NCI-H524 (cell line): Measurements from ENCODE around the gene MYO1D.

Source experiments
- DNase-seq, 2 experiments: peaks; one replicate each; lab custom pipeline; 2025; lab: John Stamatoyannopoulos, UW

MYO1D gene

DNA sequence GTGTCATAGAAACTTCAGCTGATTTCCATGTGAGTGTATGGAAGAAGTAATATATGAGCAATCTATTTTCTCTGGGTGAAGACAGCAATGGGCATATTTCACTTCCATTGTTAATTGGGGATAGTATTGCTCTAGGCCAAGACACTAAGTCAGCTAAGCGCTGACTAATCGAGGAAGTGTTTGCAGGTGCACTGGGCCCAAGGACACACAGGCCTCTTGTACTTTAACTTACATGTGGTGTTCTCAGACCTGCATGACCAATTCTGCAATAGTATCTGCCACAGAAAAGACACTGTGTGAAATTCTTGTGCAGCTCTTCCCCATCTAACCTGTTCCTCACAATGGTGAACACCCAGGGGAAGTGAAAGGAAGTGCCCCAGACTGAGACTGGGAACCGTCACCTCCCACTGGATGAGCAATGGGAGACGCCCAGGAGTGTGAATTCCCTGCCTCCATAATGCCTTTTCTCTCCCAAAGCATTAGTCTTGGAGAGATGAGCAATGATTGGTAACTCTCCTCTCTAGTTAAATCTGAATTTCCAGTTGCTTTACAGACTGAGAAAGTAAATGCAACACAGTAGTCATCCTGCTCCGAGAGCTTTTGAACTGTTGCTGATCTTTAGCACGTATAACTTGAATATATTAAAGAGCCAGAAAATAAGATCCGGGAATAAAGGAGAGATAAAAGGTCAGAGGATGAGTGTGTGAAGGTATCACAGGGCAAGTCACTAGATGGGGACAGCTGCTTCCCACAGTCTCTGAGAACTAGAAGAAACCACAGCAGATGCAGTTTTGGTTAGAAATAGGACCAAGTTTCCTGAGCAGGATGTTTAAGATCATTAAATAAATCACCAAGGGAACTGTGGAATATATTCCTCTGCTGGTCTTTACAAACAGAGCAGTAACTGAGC, 307.5 kb downstream of the MYO1D start:
- DNase-seq: no peak

DNA sequence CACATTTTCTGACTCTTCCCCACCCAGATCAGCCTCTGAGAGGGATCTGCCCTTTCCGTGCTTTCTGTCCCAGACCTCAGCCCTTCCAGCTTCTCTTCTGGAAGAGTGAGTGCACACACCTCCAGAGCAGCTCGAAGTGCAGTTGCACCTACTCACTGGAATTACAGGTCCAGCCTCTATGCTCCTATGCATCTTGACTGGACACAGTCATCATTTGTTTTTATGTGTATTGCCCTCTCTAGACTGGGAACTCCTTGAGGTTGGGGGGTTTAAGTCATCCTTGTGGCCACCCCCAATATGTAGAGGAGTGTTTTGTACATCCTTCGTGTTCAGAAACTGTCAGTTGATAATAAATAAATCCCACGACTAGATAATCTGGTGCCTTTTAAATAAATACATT, 308.2 kb downstream of the MYO1D start:
- no peak for DNase-seq

DNA sequence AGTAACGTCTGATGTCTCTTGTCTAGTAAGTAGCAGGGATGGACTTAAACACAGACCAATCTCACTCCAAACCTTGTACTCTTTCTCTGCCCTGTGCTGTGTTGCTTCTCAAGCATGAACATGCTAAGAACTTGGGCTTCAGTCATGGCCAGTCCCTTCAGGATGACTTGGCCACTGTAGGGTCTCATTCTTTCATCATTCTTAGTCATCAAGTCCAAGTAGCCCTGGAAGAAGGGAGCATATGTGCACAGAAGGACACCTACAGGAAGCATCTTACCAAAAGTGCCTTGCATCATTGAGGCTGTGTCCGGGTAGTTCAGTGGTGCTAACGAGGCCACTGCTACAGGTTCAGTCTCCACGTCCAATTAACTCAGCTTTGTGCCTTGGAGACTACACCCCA, 309.4 kb downstream of the MYO1D start:
- DNase-seq: no peak

DNA sequence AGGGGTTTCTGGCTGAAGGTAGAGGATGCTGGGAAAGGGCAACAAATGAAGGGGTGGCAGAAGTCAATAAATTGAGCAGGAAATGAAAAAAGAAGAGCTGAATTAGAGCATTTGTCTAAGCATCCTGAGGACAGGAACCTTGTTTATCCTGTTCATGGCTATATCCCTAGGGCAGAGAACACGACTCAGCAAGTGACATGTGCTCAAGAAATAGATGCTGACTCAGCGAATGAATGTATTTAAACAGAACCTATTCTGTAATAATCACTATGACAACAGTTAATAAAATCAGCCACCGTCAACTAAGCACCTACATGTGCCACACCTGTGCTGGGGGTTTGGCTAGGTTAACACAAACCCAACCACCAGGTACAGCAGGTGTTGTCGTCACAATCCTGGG, 309.8 kb downstream of the MYO1D start:
- DNase-seq: no peak

DNA sequence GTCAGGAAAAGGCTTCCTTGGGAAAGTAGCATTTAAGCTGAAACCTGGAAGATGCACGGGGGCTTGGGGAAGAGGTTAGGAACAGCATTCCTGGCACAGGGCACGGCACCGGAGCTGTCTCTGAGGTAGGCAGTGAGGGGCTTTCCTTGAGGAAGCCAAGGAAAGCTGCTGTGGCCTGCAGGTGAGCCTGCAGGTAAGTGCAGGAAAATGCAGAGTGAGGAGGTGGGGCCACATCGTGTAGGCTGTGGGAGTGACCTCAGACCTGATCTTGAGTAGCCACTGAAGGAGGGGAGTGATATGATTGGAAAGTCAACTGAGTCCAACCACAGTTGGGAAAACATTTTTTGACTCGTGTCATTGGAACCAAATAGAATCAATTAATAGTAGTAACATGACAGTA, 310.6 kb downstream of the MYO1D start:
- DNase-seq: no peak

DNA sequence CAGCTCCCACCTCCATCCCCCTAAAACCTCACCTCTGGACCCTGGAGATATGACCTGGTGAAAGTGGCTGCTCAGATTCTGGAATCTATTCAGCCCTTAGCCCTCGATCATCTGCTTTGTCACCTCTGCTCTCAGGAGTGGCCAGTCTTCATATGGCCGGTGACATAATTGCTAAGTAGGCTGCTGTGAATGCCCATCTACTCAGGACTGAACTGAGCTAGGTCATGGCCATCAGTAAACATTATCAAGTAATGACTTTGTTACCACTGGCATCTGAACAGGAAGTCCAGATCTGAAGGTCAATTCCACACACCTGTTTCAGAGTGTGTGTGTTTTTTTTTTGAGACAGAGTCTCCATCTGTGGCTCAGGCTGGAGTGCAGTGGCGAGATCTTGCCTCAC, 311.5 kb downstream of the MYO1D start:
- no peak for DNase-seq

DNA sequence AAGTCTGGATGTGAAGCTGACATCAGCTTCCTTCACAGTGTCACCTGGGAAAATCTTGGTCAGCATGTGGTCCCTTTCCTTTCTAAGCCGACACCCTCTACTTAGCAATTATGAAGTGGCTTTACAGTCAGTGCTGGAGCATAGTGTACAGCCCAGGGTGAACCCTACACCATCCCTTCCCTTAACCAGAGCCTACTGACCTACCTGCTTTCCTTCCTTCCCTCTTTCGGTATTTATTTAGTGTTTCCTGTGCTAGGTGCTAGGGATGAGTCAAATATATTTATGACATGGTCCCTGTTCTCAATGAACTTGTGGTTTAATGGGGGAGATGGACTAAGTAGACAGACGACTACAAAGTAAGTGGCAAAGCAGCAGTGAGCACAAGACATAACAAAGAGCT, 312.6 kb downstream of the MYO1D start:
- DNase-seq: no peak

DNA sequence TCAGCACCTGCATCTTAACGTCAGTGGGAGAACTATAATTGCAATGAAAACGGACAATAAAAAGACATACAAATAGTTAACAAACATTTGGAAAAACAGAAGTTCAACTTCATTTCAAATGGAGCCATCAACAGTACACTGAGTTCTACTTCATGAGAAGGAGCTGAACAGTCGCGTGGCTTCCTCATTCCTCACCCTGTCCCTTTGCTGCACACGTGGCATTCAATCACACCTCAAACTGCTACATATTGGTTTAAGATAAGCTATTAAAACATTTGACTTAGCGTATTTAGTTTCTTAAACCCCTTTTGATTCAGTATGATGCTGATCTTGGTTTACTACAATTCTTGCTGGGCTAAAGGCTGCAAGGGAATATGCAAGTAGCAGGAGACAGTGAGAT, 313.3 kb downstream of the MYO1D start:
- no peak for DNase-seq

DNA sequence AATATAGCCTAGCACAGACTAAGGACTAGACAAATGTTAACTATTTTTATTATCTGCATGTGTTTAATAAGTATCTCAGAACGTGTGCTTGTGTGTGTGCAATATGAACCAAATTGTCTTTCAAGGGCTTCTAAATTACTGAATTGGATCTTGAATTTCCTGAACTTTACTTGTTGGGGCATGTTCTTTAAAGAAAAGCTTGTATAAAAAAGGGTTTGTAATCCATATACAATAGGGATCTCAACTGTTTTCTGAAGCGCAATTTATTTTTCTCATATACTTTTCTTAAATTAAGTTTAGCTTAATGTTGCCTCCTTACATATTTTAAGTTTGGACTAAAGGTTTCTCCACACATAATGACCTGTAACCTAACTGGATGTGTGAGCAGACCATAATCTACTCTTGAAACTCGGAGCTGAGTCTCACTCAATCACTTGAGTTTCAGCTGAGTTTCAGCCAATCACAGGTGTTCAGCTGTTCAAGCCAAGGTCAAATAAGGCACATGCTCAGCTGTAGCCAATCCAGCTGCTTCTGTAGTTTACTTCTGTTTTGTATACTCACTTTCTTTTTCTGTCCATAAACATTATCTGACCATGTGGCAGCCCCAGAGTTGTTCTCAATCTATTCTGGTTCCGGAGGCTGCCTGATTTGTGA, 317.8 kb downstream of the MYO1D start:
- peak in 1 of 2 experiments; percentile 25 for DNase-seq

DNA sequence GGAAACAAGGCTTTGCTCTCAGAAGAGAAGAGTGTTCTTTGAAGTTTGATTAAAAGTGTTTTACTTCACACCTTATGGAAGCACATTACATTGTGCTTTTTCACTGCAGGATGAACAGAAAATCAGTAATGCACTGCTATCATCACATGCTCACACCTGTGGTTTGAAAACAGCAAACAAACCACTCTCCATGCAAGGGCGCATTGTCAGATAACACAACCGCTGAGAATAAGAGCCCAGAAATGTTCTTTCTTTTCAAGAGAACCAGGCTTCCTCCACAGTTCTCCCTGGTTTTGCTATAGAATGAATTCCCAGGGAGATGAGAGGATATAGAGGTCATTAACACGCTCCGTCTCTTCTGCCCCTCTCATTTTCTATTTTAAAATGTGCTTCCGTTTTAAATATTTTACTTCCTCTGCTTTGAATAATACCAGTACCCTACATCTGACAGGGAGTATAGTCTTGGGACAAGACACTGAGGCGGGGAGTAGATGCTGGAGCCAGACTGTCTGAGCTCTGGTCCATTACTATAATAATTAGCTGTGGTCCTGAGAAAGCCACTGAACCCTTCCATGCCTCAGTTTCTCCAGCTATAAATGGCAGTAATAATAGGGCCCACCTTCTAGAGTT, 318.5 kb downstream of the MYO1D start:
- no peak for DNase-seq

DNA sequence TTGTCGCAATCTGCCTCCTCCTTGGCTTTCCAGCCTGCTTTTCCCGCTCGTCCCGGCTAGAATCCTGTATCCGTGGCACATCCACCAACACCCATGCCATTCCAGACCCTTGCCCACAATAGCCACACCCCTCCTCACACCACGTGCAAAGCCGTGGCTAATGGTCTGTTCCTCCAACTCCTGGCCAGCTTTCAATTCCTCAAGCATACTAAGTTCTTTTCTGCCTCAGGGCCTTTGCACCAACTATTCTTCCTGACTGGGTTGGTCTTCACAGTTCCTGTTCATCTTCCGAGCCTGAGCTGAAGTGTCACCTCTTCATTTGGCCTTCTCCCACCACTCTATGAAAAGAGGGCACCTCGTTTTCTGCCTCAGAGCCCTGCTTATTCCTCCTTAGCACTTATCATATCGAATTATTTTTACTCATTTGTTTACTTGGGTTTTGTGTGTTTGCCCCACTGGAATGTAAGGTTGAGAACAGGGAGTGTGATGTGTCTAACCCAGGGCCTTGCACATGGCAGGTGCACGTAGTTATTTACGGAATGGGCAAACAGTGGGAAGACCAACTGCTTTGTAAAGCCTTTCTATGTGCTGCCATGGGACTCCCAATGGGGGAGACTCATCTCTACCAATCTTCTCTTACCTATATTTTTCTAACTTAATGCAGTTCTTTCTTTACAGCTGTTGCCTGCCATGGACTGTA, 321.2 kb downstream of the MYO1D start:
- DNase-seq: no peak

DNA sequence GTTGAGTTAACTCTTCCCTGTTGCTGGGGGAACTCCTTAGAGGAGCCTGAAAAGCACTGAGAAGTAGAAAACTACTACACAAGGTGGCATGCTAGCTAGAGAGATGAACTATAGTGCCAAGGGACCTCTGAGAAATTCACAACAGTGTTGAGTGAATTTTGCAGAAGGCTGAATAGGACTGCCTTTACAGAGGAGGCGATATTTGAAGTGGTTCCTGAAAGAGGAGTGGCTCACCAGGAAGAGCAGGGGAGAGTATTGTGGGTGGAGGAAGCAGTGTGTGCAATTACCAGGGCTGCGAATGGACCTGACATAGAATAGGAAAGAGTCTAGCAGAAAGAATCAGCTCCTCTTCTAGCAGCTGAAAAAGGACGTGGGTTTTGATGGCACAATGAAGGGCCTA, 323.8 kb downstream of the MYO1D start:
- DNase-seq: no peak

DNA sequence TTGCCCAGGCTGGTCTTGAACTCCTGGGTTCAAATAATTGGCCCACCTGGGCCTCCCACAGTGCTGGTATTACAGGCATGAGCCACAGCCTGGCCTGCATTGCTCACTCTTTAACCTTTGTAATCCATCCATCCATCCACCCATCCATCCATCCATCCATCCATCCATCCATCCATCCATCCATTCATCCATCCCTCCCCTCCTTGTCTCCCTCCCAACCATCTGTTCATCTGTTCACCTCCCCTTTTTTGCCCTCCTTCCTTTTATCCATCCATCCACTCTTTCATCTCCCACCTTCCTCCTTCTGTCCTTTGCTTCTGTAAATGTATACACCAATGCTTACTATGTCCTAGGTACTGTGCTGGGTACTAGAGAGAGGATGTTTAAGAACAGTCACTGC, 324.6 kb downstream of the MYO1D start:
- DNase-seq: no peak

DNA sequence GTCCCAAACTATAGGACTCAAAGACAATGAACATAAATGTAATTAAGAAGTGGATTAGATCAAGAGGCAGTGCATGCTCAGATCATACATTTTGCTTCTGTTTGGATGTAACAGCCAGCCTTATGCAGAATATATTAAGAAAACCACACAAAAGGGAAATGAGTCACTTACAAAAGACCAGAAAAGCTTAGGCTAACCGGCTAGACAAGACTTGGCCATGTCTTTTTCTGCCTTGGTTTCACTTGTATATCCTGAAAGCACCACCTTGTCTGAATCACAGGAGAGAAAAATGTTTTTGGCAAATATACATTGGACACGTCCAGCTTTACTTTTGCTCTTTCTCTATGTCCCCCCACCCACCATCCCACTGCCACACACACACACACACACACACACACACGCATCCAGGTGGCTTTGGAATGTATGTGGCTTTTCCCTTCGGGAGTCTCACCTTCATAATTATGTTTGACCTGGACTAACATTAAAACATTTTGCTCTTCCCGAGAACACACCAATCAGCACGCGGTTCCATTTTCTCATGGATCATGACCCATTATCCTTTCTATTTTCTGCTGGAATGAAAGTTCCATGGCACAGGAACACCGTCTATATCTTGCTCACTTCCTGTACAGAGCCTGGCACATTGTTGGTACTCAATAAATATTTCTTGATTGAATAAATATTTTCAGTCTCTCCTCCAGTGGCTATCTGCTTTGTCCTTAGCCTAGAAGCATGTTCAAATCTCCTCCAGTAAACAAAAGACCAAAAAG, 325.6 kb downstream of the MYO1D start:
- no peak for DNase-seq

DNA sequence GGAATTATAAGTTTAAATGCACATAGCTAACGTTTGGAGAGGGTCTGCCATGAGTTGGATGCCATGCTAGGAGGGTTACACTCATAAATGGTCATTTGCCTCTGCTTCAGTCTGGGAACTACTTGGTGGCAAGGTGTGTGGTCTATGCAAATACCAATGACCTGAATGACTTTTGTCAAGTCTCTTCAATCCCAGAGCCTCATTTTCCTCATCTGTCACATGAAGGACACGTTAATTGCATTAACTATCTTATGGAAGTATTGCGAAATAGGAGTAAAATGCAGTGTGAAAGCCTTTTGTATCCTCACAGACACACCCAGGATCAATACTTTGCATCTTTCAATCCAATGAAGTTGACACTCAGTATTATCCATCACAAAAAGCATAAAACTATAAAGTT, 327.4 kb downstream of the MYO1D start:
- DNase-seq: no peak

DNA sequence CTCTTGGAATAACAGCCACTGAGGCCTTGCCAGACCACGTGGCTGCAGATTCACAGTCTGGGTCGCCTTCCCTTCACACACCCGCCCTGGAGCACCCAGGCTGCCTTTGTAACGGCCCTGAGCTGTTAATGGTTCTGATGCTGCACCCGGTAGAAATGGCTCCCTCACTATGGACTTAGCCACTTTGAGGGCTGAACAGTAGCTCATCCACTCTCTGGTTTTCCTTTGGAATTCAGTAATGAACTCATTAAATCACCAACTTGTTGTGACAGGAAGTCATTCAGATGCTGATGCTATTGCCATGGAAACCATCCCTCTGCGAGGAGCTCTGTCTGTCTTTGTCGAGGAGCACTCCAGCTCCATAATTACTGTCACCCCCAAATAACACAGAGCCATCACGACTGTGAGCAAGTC, 330.9 kb downstream of the MYO1D start:
- peak; percentile 33 to 57 for DNase-seq

DNA sequence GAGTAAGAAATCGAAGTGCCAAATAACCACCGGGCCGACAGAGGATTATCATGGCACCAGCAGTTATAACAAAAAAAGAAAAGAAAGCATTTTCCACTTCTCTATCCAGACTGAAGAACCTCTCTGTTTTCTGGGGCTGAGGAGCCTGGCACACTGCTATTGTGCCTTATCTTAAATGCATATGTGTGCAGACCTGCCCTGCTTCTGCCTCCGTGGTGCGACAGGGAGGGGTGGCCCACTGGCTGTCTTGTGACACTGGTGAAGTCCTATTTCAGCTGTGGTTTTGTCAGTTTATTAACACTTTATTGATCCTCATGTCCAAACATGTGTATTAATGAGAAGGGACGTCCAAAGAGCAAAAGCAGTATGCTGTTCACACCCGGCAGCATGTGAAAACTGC, 334.7 kb downstream of the MYO1D start:
- no peak for DNase-seq

DNA sequence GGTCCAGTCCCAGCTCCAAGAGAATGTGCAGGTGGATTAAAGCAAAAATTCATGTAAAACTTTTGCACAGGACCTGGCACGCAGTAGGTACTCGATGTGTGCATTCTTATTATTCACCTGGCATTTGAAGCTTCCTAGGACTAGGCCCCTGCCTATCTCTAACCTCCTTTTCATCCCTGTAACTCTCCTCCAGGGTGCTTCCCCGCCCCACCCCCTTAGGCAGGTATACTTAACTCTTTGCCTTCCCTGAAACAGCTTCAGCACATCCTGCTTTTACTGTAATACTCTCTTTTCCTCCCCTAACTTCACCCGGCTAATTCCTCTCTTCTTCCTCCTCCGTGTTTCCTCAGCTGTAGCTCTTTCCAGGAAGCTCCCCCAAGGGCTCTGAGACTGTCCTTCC, 335.3 kb downstream of the MYO1D start:
- DNase-seq: no peak

DNA sequence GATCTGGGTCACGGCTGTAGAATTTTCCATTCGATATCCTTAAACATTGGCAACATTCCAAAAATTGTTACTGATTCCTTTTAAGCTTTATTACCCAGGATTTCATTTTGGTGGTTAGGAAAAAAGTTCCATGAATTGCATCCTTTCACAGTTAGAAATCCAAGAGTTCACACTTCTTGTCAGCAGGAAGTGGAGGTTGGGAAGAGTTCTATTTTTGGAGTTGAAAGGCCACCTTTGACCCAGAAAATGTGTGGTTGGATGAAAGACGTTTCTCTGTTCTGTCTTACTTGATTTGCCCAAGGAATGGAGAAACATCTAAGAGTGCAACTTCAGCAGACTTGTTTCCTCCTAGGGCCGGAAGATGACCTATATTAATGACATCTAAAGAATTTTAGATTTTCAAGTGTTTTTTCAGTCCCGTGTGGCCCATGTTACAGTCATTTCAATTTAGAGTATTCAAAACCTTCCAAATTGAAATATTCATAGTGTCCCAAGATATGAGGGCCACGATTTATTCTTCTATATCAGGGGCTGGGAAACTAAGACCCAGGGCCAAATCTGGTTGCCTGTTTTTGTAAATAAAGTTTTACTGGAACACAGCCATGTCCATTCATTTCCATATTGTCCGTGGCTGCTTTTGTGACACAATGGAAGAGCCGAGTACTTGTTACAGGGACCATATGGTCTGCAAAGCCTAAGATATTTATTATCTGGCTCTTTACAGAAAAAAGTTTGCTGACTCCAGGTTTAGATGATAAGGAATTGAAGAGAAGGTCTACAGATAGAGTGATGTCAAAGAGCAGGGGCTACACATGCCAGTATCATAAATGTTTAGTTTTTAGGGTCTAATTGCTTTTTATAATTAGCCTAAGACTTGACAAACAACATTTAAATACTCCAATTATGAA, 339.9 kb downstream of the MYO1D start:
- peak in 1 of 2 experiments; percentile 43 for DNase-seq

DNA sequence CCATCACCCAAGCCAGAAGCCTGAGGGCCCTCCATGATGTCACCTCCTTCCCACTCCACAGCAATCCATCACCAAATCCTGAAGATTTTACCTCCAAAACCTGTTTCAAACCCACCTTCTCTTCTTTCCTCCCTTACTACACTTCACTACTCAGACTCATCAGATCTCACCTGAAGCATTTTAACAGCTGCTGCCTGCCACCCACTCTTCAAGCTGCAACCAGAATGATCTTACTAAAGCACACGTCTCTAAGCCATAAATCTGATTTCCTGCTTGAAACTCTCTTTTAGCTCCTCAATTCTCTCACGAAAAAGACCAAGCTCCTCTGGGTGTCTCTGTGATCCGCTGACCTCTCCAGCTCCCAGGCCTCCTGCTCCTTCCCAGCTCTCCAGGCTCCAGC, 343.6 kb downstream of the MYO1D start:
- DNase-seq: no peak

DNA sequence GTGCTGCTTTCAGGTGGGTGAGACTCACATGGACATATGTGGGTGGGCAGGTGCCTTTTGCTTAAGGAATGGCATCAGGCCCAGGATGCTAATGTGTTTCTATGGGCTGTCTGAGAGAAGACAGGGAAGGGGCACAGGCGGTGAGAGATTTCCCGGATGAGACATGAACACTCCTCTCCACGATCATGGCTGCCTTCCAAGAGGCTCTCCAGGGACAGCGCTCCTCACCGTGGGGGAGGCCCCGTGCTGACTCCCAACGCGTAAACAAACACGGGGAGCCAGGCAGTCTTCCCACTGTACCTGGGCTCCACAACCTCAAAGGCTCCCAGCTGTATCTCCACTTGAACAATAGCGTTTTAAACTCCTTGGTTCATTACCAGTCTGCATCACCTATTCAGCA, 347.3 kb downstream of the MYO1D start:
- peak in 1 of 2 experiments; percentile 18 for DNase-seq
